Smooth muscle cell of the pulmonary artery (primary cell): ENCODE measurements around the gene IL37. TPM values are rescaled to one million over a fixed set of nuclear protein-coding genes. Genes with fewer than 3 reads are reported as not detected.

ENCODE experiments used
- total RNA-seq: library from RNA; depleted of rRNA; stranded (reverse); fragments of >200 nt; gene quantifications from 2 replicates; pipeline ENCODE4 v1.2.3, GENCODE V29; 2014

Gene IL37
- total RNA-seq: not detected in 2 replicates

GRCh38 chr2:112910865-112911264 lies at the start of gene IL37:
Gene IL37, plus strand, starts transcription at chr2:112911165. Its CDS starts 1,848 bp downstream, at chr2:112913013.

Other genes starting within 250 kb of the IL37 start
- gene NT5DC4, start 190.1 kb upstream of the IL37 start, total RNA-seq: 0.33 TPM in 1 of 2 replicates, not detected in the other
- gene CKAP2L, start 146.6 kb upstream of the IL37 start, total RNA-seq: 1.3 and 4.0 TPM in 2 replicates
- 0.85 and 2.7 TPM in 2 replicates for gene IL1A, start 126.7 kb upstream of the IL37 start, total RNA-seq
- gene IL1B, start 74.4 kb upstream of the IL37 start, total RNA-seq: 2.6 and 11.9 TPM in 2 replicates
- not detected in 2 replicates for gene IL36G, start 66.8 kb downstream of the IL37 start, total RNA-seq
- not detected in 2 replicates for gene IL36A, start 94.3 kb downstream of the IL37 start, total RNA-seq
- not detected in 2 replicates for gene IL36B, start 141.7 kb downstream of the IL37 start, total RNA-seq
- gene IL36RN, start 148.0 kb downstream of the IL37 start, total RNA-seq: not detected in 2 replicates
- not detected in 2 replicates for gene IL1F10, start 156.8 kb downstream of the IL37 start, total RNA-seq
- not detected in 2 replicates for gene IL1RN, start 216.4 kb downstream of the IL37 start, total RNA-seq